ENCODE measurements around the gene FAM47B.

DNA sequence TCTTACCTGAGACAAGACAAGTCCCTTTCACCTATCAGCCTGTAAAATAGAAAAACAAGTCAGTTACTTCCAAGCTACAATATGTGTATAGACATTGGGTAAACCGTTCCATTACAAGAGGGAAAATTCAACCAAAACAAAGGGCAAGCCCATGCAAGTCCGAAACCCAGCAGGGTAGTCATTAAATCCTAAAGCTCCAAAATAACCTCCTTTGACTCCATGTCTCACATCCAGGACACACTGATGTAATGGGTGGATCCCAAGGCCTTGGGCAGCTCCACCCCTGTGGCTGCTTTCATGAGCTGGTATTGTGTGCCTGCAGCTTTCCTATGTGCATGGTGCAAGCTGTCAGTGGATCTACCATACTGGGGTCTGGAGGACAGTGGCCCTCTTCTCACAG, 14.7 kb upstream of the FAM47B start:
- TF ChIP-seq POLR2A (IDR thresholded peaks at IDR 0.05): no peak
- TF ChIP-seq, protein P1, sequence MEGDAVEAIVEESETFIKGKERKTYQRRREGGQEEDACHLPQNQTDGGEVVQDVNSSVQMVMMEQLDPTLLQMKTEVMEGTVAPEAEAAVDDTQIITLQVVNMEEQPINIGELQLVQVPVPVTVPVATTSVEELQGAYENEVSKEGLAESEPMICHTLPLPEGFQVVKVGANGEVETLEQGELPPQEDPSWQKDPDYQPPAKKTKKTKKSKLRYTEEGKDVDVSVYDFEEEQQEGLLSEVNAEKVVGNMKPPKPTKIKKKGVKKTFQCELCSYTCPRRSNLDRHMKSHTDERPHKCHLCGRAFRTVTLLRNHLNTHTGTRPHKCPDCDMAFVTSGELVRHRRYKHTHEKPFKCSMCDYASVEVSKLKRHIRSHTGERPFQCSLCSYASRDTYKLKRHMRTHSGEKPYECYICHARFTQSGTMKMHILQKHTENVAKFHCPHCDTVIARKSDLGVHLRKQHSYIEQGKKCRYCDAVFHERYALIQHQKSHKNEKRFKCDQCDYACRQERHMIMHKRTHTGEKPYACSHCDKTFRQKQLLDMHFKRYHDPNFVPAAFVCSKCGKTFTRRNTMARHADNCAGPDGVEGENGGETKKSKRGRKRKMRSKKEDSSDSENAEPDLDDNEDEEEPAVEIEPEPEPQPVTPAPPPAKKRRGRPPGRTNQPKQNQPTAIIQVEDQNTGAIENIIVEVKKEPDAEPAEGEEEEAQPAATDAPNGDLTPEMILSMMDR (IDR thresholded peaks at IDR 0.05): no peak
- no peak for TF ChIP-seq POLR2AphosphoS5 (IDR thresholded peaks at IDR 0.05)
- no peak for TF ChIP-seq EP300 (IDR thresholded peaks at IDR 0.05; ENCODE audit: low read depth)
